Hair follicular keratinocyte (primary cell): Measurements from ENCODE around the gene ZNF783. TPM values are rescaled to one million over a fixed set of nuclear protein-coding genes. Genes with fewer than 3 reads are reported as not detected.

Experiments used
- total RNA-seq: library from RNA; depleted of rRNA; stranded (reverse); fragments of >200 nt; gene quantifications from 2 replicates; pipeline ENCODE4 v1.2.3, GENCODE V29; 2015

ZNF783 gene
- 5.2 and 6.1 TPM in 2 replicates for total RNA-seq

DNA sequence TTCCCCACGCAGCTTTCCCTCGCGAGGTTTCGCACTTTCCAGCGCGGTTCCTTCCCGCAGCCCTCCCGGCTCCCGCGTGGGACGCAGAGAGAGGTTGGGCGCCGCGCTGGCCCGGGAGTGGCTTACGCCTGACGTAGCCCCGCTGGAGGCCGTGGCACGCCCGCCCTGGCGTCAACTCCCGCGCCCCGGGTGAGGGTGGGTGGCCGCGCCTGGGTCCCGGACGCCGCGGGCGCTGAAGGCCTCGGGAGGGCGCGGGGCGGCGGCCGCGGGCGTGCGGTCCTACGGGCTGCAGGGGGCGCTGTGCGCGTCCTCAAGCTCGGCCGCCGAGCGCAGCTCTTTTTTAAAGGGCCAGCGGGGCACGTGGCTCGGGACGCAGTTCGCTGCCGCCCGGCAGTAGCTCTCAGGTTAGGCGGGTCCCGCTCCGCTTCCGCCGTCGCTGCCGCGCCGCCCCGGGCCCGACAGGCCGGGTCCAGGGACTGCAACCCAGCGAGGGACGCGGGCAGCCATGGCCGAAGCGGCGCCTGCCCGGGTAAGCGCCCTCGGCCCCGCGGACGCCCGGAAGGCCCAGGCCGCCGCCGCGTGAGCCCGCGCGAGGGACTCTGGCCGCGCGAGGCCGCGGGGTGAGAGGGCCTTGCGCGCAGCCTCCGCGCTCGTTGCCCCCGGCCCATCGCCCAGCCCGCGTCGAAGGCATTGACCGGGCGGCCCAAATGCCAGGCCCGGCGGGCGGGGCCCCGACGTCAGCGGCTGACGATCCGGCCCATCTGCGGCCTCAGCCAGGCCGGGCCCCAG, at the start of gene ZNF783:
TSS of gene ZNF783 (plus strand) at position 368 of the 789 bp plus-strand sequence. CDS start at position 506, 138 bp downstream.

GRCh38 chr7:149239345-149240143, 22.5 kb upstream of the ZNF783 start, which contains the start of gene ZNF212:
Gene ZNF212, plus strand, starts transcription at chr7:149239651. Its CDS starts 128 bp downstream, at chr7:149239779.

Other genes starting within 250 kb of the ZNF783 start
- gene PDIA4, start 233.7 kb upstream of the ZNF783 start, total RNA-seq = 585 and 697 TPM in 2 replicates
- 3.5 and 5.3 TPM in 2 replicates for gene ZNF786, start 171.5 kb upstream of the ZNF783 start, total RNA-seq
- 0.94 and 2.5 TPM in 2 replicates for gene ZNF425, start 135.9 kb upstream of the ZNF783 start, total RNA-seq
- gene ZNF398, start 114.7 kb upstream of the ZNF783 start, total RNA-seq = 9.3 and 13.3 TPM in 2 replicates
- gene ZNF282, start 66.7 kb upstream of the ZNF783 start, total RNA-seq = 25.3 and 44.7 TPM in 2 replicates
- gene ZNF212, start 22.5 kb upstream of the ZNF783 start, total RNA-seq = 3.0 and 6.2 TPM in 2 replicates
- 8.4 and 11.5 TPM in 2 replicates for gene ZNF777, start 198.9 kb downstream of the ZNF783 start, total RNA-seq
- 19.2 and 22.9 TPM in 2 replicates for gene ZNF746, start 235.6 kb downstream of the ZNF783 start, total RNA-seq